Measurements from ENCODE around the gene USP48.

DNA sequence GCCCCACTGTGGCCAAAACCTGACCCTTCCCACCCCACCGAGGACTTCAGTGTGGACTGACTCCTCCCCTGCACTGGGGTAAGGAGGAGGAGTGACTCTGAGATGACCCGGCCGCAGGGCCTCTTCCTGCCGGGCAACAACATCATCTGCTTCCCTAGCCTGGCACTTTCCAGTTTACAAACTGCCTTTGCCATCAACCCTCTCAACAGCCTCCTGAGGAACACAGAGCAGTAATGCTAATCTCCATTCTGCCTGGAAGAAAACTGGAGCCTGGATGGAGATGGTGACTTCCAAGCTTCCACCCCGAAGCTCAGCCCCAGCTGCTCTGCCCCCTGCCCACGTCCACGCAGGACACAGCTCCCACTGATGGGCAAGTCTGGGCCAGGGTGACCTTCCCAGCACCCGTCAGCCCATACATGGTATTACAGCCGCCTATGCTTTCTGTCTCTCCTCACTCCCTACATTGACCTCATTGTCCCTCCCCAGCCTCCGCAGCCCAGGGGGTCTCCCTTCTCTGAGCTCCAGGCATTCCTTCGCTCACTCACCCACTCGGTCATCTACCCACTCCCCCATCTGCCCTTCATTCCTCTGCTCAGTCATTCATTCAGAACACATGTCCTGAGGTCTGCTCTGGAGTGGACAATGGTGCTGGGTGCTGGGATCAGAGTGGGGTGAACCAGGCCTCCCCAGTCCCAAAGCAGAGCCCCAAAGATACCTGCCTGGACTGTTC is 148.0 kb downstream of the USP48 start:
- TF ChIP-seq YY1 (IDR thresholded peaks at IDR 0.05; ENCODE audit: insufficient read depth, insufficient read length) (no peak), ZNF274 (IDR thresholded peaks at IDR 0.05; ENCODE audit: low read depth, low read length) (no peak)
